ENCODE measurements around the gene MORF4L1.

- TF ChIP-seq CTCF (IDR thresholded peaks at IDR 0.05; ENCODE audit: insufficient read depth, low read length, poor library complexity, severe bottlenecking) = no peak
- no peak for TF ChIP-seq EZH2phosphoT487 (conservative IDR thresholded peaks at IDR 0.05; ENCODE audit: low read length)
Measured at GRCh38 chr15:78841891-78842290, 30.8 kb upstream of the MORF4L1 start.

Data from SU-DHL-6 (cell line).